GM23248 (cell line): Measurements from ENCODE around the gene NPSR1. TPM values are rescaled to one million over a fixed set of nuclear protein-coding genes. Genes with fewer than 3 reads are reported as not detected.
A peak's percentile ranks its signal among the peaks of the same experiment; 100 is the strongest.

ENCODE experiments used
- DNase-seq: peaks from one replicate; pipeline ENCODE4 v3.0.0-alpha.2; 2015
- H2AFZ ChIP-seq: fragments of 200-600 bp; sonication (generic); 2 replicates; pipeline ENCODE4 v1.6.1; 2016; ENCODE audit warnings: antibody characterized with exemption
- H3F3A ChIP-seq: fragments of 200-600 bp; sonication (generic); 2 replicates; pipeline ENCODE4 v1.6.1; 2016; ENCODE audit warnings: mild to moderate bottlenecking, antibody characterized with exemption, mixed run types; ENCODE audit not compliant: insufficient read depth
- H3K27ac ChIP-seq: fragments of 200-600 bp; sonication (generic); 2 replicates; pipeline ENCODE4 v1.5.1; 2016; ENCODE audit warnings: mild to moderate bottlenecking
- H3K27me3 ChIP-seq: fragments of 200-600 bp; sonication (generic); replicated peaks from 2 replicates; pipeline ENCODE4 v1.6.1; 2016; ENCODE audit warnings: mild to moderate bottlenecking; ENCODE audit not compliant: insufficient read depth
- H3K36me3 ChIP-seq: fragments of 200-600 bp; sonication (generic); 2 replicates; pipeline ENCODE4 v1.6.1; 2016; ENCODE audit warnings: low read depth, mild to moderate bottlenecking
- H3K4me1 ChIP-seq: fragments of 200-600 bp; sonication (generic); 2 replicates; pipeline ENCODE4 v1.6.1; 2016; ENCODE audit warnings: mild to moderate bottlenecking; ENCODE audit not compliant: insufficient read depth
- H3K4me2 ChIP-seq: fragments of 200-600 bp; sonication (generic); one replicate; pipeline ENCODE4 v1.6.1; 2016; ENCODE audit warnings: mild to moderate bottlenecking; ENCODE audit not compliant: unreplicated experiment
- H3K4me3 ChIP-seq: fragments of 200-600 bp; sonication (generic); 2 replicates; pipeline ENCODE4 v1.5.1; 2016; ENCODE audit warnings: mild to moderate bottlenecking
- H3K79me2 ChIP-seq: fragments of 200-600 bp; sonication (generic); 2 replicates; pipeline ENCODE4 v1.6.1; 2016; ENCODE audit warnings: mild to moderate bottlenecking; ENCODE audit not compliant: insufficient read depth
- H3K9ac ChIP-seq: fragments of 200-600 bp; sonication (generic); 2 replicates; pipeline ENCODE4 v1.6.1; 2016; ENCODE audit warnings: mild to moderate bottlenecking
- H3K9me2 ChIP-seq: fragments of 200-600 bp; sonication (generic); 2 replicates; pipeline ENCODE4 v1.6.1; 2016; ENCODE audit warnings: mixed run types, mild to moderate bottlenecking, moderate library complexity; ENCODE audit not compliant: insufficient read depth
- H3K9me3 ChIP-seq: fragments of 200-600 bp; sonication (generic); one replicate; pipeline ENCODE4 v1.6.1; 2017; ENCODE audit warnings: low read depth
- H4K20me1 ChIP-seq: fragments of 200-600 bp; sonication (generic); 2 replicates; pipeline ENCODE4 v1.6.0; 2016; ENCODE audit not compliant: insufficient read depth
- EZH2 ChIP-seq: fragments of 200-600 bp; sonication (generic); IDR thresholded peaks from 2 replicates; pipeline ENCODE4 v1.6.1; 2018; ENCODE audit warnings: antibody characterized with exemption, mild to moderate bottlenecking; ENCODE audit not compliant: insufficient read depth, poor library complexity, severe bottlenecking
- EZH2phosphoT487 ChIP-seq: fragments of 200-600 bp; sonication (generic); IDR thresholded peaks from 2 replicates; pipeline ENCODE4 v1.6.1; 2018; ENCODE audit warnings: antibody characterized with exemption, moderate library complexity, mild to moderate bottlenecking, low read depth; ENCODE audit not compliant: insufficient read depth
- WGBS, 2 experiments: methylation state at CpG; one replicate each; pipeline ENCODE4 v1.1.6; 2015 to 2017; ENCODE audit warnings: low lambda C conversion rate in 2 of 2, low coverage in 1 of 2; ENCODE audit errors: missing lambda C conversion rate in 2 of 2; 5-methylcytosine and 5-hydroxymethylcytosine counted together
- in situ Hi-C: fragments of 300-500 bp; cut with MboI; formaldehyde crosslinking; loops from 2 replicates; pipeline ENCODE4 v1.15.0; 2020
- polyA plus RNA-seq: library from polyadenylated mRNA; unstranded; fragments of >200 nt; fragmentation: Nextera tagmentation; extraction: Ambion mirVana; gene quantifications from 2 replicates; pipeline ENCODE4 v1.2.1, GENCODE V29; 2016
- total RNA-seq: library from RNA; depleted of rRNA; stranded (reverse); fragments of >200 nt; shearing (Covaris generic); gene quantifications from 2 replicates; pipeline ENCODE4 v1.2.3, GENCODE V29; 2014; rRNA removed

The NPSR1 gene
- not detected in 2 replicates for total RNA-seq
- not detected in 2 replicates for polyA plus RNA-seq

- Histone ChIP-seq H3K9me2 (no peaks in the 10 kb centered on the region), H3K4me3 (no peak within 1 kb of the TSS), H2AFZ (no peak within 1 kb of the TSS), H3K9me3 (no peaks in the 10 kb centered on the region), H3K36me3 (no peaks in the 10 kb centered on the region), H3K27me3 (peaks cover 40% of the 10 kb centered on the region), H3K4me2 (no peak within 1 kb of the TSS), H3F3A (no peaks in the 10 kb centered on the region), H3K9ac (no peak within 1 kb of the TSS), H3K4me1 (no peaks in the 10 kb centered on the region), H4K20me1 (no peaks in the 10 kb centered on the region), H3K27ac (no peak within 1 kb of the TSS), H3K79me2 (no peaks in the 10 kb centered on the region)
- TF ChIP-seq EZH2phosphoT487, result no peak
- TF ChIP-seq EZH2, result no peak
- DNase-seq, result no peak
- in situ Hi-C loops, result no loop called here
- WGBS, 2 experiments, result 18% methylated on average over 7 to 8 of the region's 8 CpGs
These were observed at the start of gene NPSR1 for GRCh38 chr7:34657632-34658268. TSS of gene NPSR1 (plus strand) at chr7:34658218. CDS start at chr7:34658413, 195 bp downstream.

GRCh38 chr7:34612661-34613060, 45.4 kb upstream of the NPSR1 start:
- Histone ChIP-seq H3K79me2 (no peaks in the 10 kb centered on the region), H3K36me3 (no peaks in the 10 kb centered on the region), H3K4me1 (no peaks in the 10 kb centered on the region), H3K4me3 (no peak overlapping the region), H4K20me1 (no peaks in the 10 kb centered on the region), H3K4me2 (no peak overlapping the region), H3K9me3 (no peaks in the 10 kb centered on the region), H3K9ac (no peak overlapping the region), H3K27me3 (no peaks in the 10 kb centered on the region; the same call in 1 of the 2 replicates), H2AFZ (no peak overlapping the region), H3K9me2 (no peaks in the 10 kb centered on the region), H3F3A (no peaks in the 10 kb centered on the region), H3K27ac (no peak overlapping the region)
- 17 to 31% methylated on average over 2 of the region's 2 CpGs for WGBS, 2 experiments
- TF ChIP-seq EZH2 (no peak), EZH2phosphoT487 (no peak)
- in situ Hi-C loops, result no loop called here
- peak; percentile 10 for DNase-seq

- TF ChIP-seq EZH2, result no peak
- no peak for TF ChIP-seq EZH2phosphoT487
- no peak overlapping the region for H3K27ac ChIP-seq
- H2AFZ ChIP-seq, result no peak overlapping the region
- H3K79me2 ChIP-seq, result no peaks in the 10 kb centered on the region
- H4K20me1 ChIP-seq, result no peaks in the 10 kb centered on the region
- no peak overlapping the region for H3K9ac ChIP-seq
- H3K4me2 ChIP-seq, result no peak overlapping the region
- H3F3A ChIP-seq, result no peaks in the 10 kb centered on the region
- H3K4me3 ChIP-seq, result no peak overlapping the region
- no peaks in the 10 kb centered on the region for H3K4me1 ChIP-seq
- no peak for DNase-seq
- H3K27me3 ChIP-seq, result no peaks in the 10 kb centered on the region
- in situ Hi-C loops, result no loop called here
- H3K9me3 ChIP-seq, result no peaks in the 10 kb centered on the region
- no peaks in the 10 kb centered on the region for H3K9me2 ChIP-seq
- no peaks in the 10 kb centered on the region for H3K36me3 ChIP-seq
These were observed 37.6 kb upstream of the NPSR1 start for GRCh38 chr7:34620425-34620824.

- H3K4me1 ChIP-seq, result no peaks in the 10 kb centered on the region
- DNase-seq, result no peak
- no peak overlapping the region for H2AFZ ChIP-seq
- WGBS, 2 experiments, result 10 to 17% methylated on average over 2 of the region's 2 CpGs
- in situ Hi-C loops, result no loop called here
- H3K79me2 ChIP-seq, result no peaks in the 10 kb centered on the region
- no peaks in the 10 kb centered on the region for H3K9me3 ChIP-seq
- no peak for TF ChIP-seq EZH2phosphoT487
- no peak for TF ChIP-seq EZH2
- H3K27ac ChIP-seq, result no peak overlapping the region
- H3K4me3 ChIP-seq, result no peak overlapping the region
- H3K4me2 ChIP-seq, result no peak overlapping the region
- H4K20me1 ChIP-seq, result no peaks in the 10 kb centered on the region
- H3K9ac ChIP-seq, result no peak overlapping the region
- H3K36me3 ChIP-seq, result no peaks in the 10 kb centered on the region
- no peaks in the 10 kb centered on the region for H3K9me2 ChIP-seq
- H3F3A ChIP-seq, result no peaks in the 10 kb centered on the region
- no peaks in the 10 kb centered on the region for H3K27me3 ChIP-seq
These were observed 35.8 kb upstream of the NPSR1 start for GRCh38 chr7:34622182-34622581.
